ENCODE measurements around the gene NOC3L.

Gene NOC3L

DNA sequence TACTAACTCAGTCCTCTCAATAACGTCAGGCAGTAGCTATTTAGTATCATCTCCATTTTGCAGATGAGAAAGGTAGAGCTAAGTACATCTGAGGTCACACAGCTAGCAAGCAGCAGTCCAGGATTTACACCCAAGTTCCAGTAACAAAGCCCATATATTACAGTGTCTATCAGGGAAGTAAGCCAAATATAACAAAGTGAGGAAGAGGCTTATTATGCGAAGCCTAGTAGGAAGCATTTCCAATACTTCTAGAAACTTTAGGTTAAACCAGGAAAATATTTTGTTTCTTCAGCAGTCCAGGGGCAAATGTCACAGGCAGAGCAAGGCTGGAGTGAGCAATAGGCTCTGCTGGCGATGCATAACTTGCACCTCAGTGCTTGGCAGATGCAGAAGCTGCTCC is 53.9 kb downstream of the NOC3L start:
- Histone ChIP-seq H2AFZ (ENCODE audit: low read length) (no peak overlapping the region), H3K27me3 (replicated peaks; ENCODE audit: insufficient read depth, low read length) (no peaks in the 10 kb centered on the region), H3K36me3 (replicated peaks; ENCODE audit: insufficient read depth, low read length) (no peaks in the 10 kb centered on the region), H3F3A (ENCODE audit: insufficient read depth, low read length) (no peaks in the 10 kb centered on the region), H3K4me1 (ENCODE audit: low read length) (no peaks in the 10 kb centered on the region), H3K9ac (ENCODE audit: low read length) (no peak overlapping the region), H3K9me2 (replicated peaks; ENCODE audit: insufficient read depth, low read length) (no peaks in the 10 kb centered on the region), H3K79me2 (ENCODE audit: low read length) (no peaks in the 10 kb centered on the region), H4K20me1 (ENCODE audit: insufficient read depth, low read length) (no peaks in the 10 kb centered on the region), H3K4me3 (ENCODE audit: low read length) (no peak overlapping the region), H3K27ac (ENCODE audit: low read length) (no peak overlapping the region), H3K9me3 (replicated peaks; ENCODE audit: insufficient read depth, low read length) (no peaks in the 10 kb centered on the region), H3K4me2 (ENCODE audit: low read depth, low read length) (no peak overlapping the region)
- TF ChIP-seq, protein P1, sequence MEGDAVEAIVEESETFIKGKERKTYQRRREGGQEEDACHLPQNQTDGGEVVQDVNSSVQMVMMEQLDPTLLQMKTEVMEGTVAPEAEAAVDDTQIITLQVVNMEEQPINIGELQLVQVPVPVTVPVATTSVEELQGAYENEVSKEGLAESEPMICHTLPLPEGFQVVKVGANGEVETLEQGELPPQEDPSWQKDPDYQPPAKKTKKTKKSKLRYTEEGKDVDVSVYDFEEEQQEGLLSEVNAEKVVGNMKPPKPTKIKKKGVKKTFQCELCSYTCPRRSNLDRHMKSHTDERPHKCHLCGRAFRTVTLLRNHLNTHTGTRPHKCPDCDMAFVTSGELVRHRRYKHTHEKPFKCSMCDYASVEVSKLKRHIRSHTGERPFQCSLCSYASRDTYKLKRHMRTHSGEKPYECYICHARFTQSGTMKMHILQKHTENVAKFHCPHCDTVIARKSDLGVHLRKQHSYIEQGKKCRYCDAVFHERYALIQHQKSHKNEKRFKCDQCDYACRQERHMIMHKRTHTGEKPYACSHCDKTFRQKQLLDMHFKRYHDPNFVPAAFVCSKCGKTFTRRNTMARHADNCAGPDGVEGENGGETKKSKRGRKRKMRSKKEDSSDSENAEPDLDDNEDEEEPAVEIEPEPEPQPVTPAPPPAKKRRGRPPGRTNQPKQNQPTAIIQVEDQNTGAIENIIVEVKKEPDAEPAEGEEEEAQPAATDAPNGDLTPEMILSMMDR (IDR thresholded peaks at IDR 0.05; ENCODE audit: low read length) = no peak
- TF ChIP-seq EZH2 (optimal IDR thresholded peaks at IDR 0.05; ENCODE audit: low read depth, low read length) (no peak), EZH2phosphoT487 (IDR thresholded peaks at IDR 0.05; ENCODE audit: low read length) (no peak)
- DNase-seq = no peak

DNA sequence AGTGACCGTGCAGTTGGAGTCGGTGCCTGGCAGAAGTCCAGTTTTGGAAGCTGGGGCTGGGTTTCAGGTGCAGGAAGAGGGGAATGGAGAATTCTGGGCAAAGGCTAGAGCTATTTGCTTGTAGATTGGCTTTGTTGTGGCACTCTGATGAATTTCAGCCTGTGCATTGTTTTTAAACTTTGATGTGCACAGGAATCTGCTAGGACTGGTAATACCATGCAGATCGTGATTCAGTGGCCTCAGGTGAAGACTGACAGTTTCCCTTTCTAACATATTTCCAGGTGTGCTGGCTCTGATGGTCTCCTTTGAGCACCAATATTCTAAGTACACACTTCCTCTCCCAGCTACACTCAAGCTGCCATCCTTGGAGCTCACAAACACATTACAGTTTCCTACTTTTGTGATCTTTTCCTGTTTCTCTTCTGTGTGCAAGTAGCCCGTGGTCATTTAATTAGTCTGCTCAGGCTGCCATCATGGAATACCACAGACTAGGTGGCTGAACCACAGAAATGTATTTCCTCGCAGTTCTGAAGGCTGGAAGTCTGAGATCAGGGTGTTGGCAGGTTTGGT is 55.6 kb downstream of the NOC3L start:
- no peaks in the 10 kb centered on the region for H3K9me2 ChIP-seq (replicated peaks; ENCODE audit: insufficient read depth, low read length)
- H3K36me3 ChIP-seq (replicated peaks; ENCODE audit: insufficient read depth, low read length) = no peaks in the 10 kb centered on the region
- H3F3A ChIP-seq (ENCODE audit: insufficient read depth, low read length) = no peaks in the 10 kb centered on the region
- no peak overlapping the region for H3K4me2 ChIP-seq (ENCODE audit: low read depth, low read length)
- no peak overlapping the region for H3K4me3 ChIP-seq (ENCODE audit: low read length)
- no peaks in the 10 kb centered on the region for H3K4me1 ChIP-seq (ENCODE audit: low read length)
- no peaks in the 10 kb centered on the region for H4K20me1 ChIP-seq (ENCODE audit: insufficient read depth, low read length)
- no peak for DNase-seq
- H3K9ac ChIP-seq (ENCODE audit: low read length) = no peak overlapping the region
- H2AFZ ChIP-seq (ENCODE audit: low read length) = no peak overlapping the region
- no peak overlapping the region for H3K27ac ChIP-seq (ENCODE audit: low read length)
- no peaks in the 10 kb centered on the region for H3K9me3 ChIP-seq (replicated peaks; ENCODE audit: insufficient read depth, low read length)
- H3K27me3 ChIP-seq (replicated peaks; ENCODE audit: insufficient read depth, low read length) = no peaks in the 10 kb centered on the region
- H3K79me2 ChIP-seq (ENCODE audit: low read length) = no peaks in the 10 kb centered on the region
- TF ChIP-seq EZH2 (optimal IDR thresholded peaks at IDR 0.05; ENCODE audit: low read depth, low read length) (no peak), EZH2phosphoT487 (IDR thresholded peaks at IDR 0.05; ENCODE audit: low read length) (no peak)
- TF ChIP-seq, protein P1 (IDR thresholded peaks at IDR 0.05; ENCODE audit: low read length) = no peak

DNA sequence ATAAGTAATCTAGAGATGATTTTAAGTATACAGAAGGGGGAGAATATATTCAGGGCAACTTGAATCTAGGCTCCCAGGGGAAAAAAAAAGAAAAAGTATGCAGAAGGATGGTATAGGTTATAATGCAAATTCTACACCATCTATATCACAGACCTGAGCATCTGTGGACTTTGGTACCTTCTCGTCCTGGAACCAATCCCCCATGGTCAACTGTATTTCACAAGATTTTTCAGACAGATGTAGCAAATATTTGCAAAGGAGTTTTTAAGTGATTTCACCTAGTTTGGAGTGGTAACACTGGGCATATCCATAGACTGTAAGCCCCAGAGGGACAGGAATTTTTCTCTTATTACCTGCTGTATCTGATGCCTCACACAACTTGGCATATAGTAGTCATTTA is 58.8 kb downstream of the NOC3L start:
- no peak overlapping the region for H3K9ac ChIP-seq (ENCODE audit: low read length)
- no peak overlapping the region for H3K27ac ChIP-seq (ENCODE audit: low read length)
- H3K27me3 ChIP-seq (replicated peaks; ENCODE audit: insufficient read depth, low read length) = no peaks in the 10 kb centered on the region
- H2AFZ ChIP-seq (ENCODE audit: low read length) = no peak overlapping the region
- DNase-seq = no peak
- TF ChIP-seq EZH2phosphoT487 (IDR thresholded peaks at IDR 0.05; ENCODE audit: low read length) (no peak), EZH2 (optimal IDR thresholded peaks at IDR 0.05; ENCODE audit: low read depth, low read length) (no peak)
- TF ChIP-seq, protein P1 (IDR thresholded peaks at IDR 0.05; ENCODE audit: low read length) = no peak
- no peak overlapping the region for H3K4me2 ChIP-seq (ENCODE audit: low read depth, low read length)
- H3F3A ChIP-seq (ENCODE audit: insufficient read depth, low read length) = no peaks in the 10 kb centered on the region
- no peaks in the 10 kb centered on the region for H4K20me1 ChIP-seq (ENCODE audit: insufficient read depth, low read length)
- H3K79me2 ChIP-seq (ENCODE audit: low read length) = no peaks in the 10 kb centered on the region
- no peaks in the 10 kb centered on the region for H3K9me2 ChIP-seq (replicated peaks; ENCODE audit: insufficient read depth, low read length)
- no peaks in the 10 kb centered on the region for H3K36me3 ChIP-seq (replicated peaks; ENCODE audit: insufficient read depth, low read length)
- H3K9me3 ChIP-seq (replicated peaks; ENCODE audit: insufficient read depth, low read length) = no peaks in the 10 kb centered on the region
- H3K4me1 ChIP-seq (ENCODE audit: low read length) = no peaks in the 10 kb centered on the region
- H3K4me3 ChIP-seq (ENCODE audit: low read length) = no peak overlapping the region
